Activated T-helper 17 cell treated with anti-CD3 and anti-CD28 coated beads, Interleukin-2, amount 50 U/mL, for 72 hours (primary cell): ENCODE results near the gene MAN1B1. TPM values are rescaled to one million over a fixed set of nuclear protein-coding genes. Genes with fewer than 3 reads are reported as not detected.

Source experiments
- ATAC-seq: fragments of 150-1000 bp; cut with Tn5 transposase; replicated peaks from 2 replicates; pipeline ENCODE4 v1.10.0; 2021; ENCODE audit warnings: mild to moderate bottlenecking, moderate library complexity
- H3K27ac Mint-ChIP-seq: one replicate; pipeline ENCODE4 v1.8.0; 2022; ENCODE audit warnings: mixed read lengths
- H3K27me3 Mint-ChIP-seq: one replicate; pipeline ENCODE4 v1.8.0; 2022; ENCODE audit warnings: mixed read lengths
- H3K36me3 Mint-ChIP-seq: one replicate; pipeline ENCODE4 v1.8.0; 2022; ENCODE audit warnings: low read depth, mild to moderate bottlenecking, mixed read lengths
- H3K4me1 Mint-ChIP-seq: one replicate; pipeline ENCODE4 v1.8.0; 2022; ENCODE audit warnings: mixed read lengths
- H3K4me3 Mint-ChIP-seq: one replicate; pipeline ENCODE4 v1.8.0; 2022; ENCODE audit warnings: mild to moderate bottlenecking, mixed read lengths
- H3K9me3 Mint-ChIP-seq: one replicate; pipeline ENCODE4 v1.8.0; 2022; ENCODE audit warnings: mixed read lengths
- total RNA-seq, 2 donors: library from RNA; stranded (reverse); gene quantifications; one replicate each; pipeline ENCODE4 v1.2.3, GENCODE V29; 2022

MAN1B1 gene
- total RNA-seq, 2 donors from 2014 or later, result 38.2 to 67.6 TPM

GRCh38 chr9:137141050-137141810 is 54.4 kb downstream of the MAN1B1 start:
- H3K4me3 Mint-ChIP-seq, result no peak overlapping the region
- H3K27ac Mint-ChIP-seq, result no peak overlapping the region
- peaks cover 26% of the 10 kb centered on the region for H3K27me3 Mint-ChIP-seq
- no peaks in the 10 kb centered on the region for H3K36me3 Mint-ChIP-seq
- no peaks in the 10 kb centered on the region for H3K9me3 Mint-ChIP-seq
- no peaks in the 10 kb centered on the region for H3K4me1 Mint-ChIP-seq
- ATAC-seq, result no peak

GRCh38 chr9:137141976-137142936 is 55.5 kb downstream of the MAN1B1 start:
- H3K27me3 Mint-ChIP-seq, result peaks cover 29% of the 10 kb centered on the region
- no peak overlapping the region for H3K27ac Mint-ChIP-seq
- H3K36me3 Mint-ChIP-seq, result no peaks in the 10 kb centered on the region
- H3K9me3 Mint-ChIP-seq, result no peaks in the 10 kb centered on the region
- no peaks in the 10 kb centered on the region for H3K4me1 Mint-ChIP-seq
- ATAC-seq, result no peak
- H3K4me3 Mint-ChIP-seq, result no peak overlapping the region

- no peak for ATAC-seq
- peaks cover 23% of the 10 kb centered on the region for H3K27me3 Mint-ChIP-seq
- no peaks in the 10 kb centered on the region for H3K9me3 Mint-ChIP-seq
- H3K27ac Mint-ChIP-seq, result no peak overlapping the region
- no peak overlapping the region for H3K4me3 Mint-ChIP-seq
- no peaks in the 10 kb centered on the region for H3K4me1 Mint-ChIP-seq
- H3K36me3 Mint-ChIP-seq, result no peaks in the 10 kb centered on the region
These were observed 56.7 kb downstream of the MAN1B1 start for GRCh38 chr9:137143459-137143858.

GRCh38 chr9:137145731-137146526 is 59.1 kb downstream of the MAN1B1 start:
- no peak for ATAC-seq
- Mint-ChIP-seq H3K36me3 (no peaks in the 10 kb centered on the region), H3K9me3 (no peaks in the 10 kb centered on the region), H3K27me3 (peaks cover 12% of the 10 kb centered on the region), H3K4me1 (no peaks in the 10 kb centered on the region), H3K27ac (no peak overlapping the region), H3K4me3 (no peak overlapping the region)

GRCh38 chr9:137146527-137146918 is 59.7 kb downstream of the MAN1B1 start:
- Mint-ChIP-seq H3K36me3 (no peaks in the 10 kb centered on the region), H3K4me1 (no peaks in the 10 kb centered on the region), H3K27ac (no peak overlapping the region), H3K9me3 (no peaks in the 10 kb centered on the region), H3K27me3 (peaks cover 12% of the 10 kb centered on the region), H3K4me3 (no peak overlapping the region)
- no peak for ATAC-seq

GRCh38 chr9:137147091-137147792 is 60.5 kb downstream of the MAN1B1 start:
- ATAC-seq, result no peak
- no peaks in the 10 kb centered on the region for H3K9me3 Mint-ChIP-seq
- no peak overlapping the region for H3K27ac Mint-ChIP-seq
- H3K27me3 Mint-ChIP-seq, result peaks cover 9% of the 10 kb centered on the region
- H3K4me1 Mint-ChIP-seq, result no peaks in the 10 kb centered on the region
- no peak overlapping the region for H3K4me3 Mint-ChIP-seq
- H3K36me3 Mint-ChIP-seq, result no peaks in the 10 kb centered on the region

GRCh38 chr9:137147793-137148160 is 61.0 kb downstream of the MAN1B1 start:
- ATAC-seq, result no peak
- H3K27ac Mint-ChIP-seq, result no peak overlapping the region
- H3K4me3 Mint-ChIP-seq, result no peak overlapping the region
- H3K36me3 Mint-ChIP-seq, result no peaks in the 10 kb centered on the region
- no peaks in the 10 kb centered on the region for H3K9me3 Mint-ChIP-seq
- no peaks in the 10 kb centered on the region for H3K4me1 Mint-ChIP-seq
- H3K27me3 Mint-ChIP-seq, result peaks cover 6% of the 10 kb centered on the region

- ATAC-seq, result no peak
- H3K4me3 Mint-ChIP-seq, result no peak overlapping the region
- H3K27ac Mint-ChIP-seq, result no peak overlapping the region
- no peaks in the 10 kb centered on the region for H3K36me3 Mint-ChIP-seq
- H3K27me3 Mint-ChIP-seq, result peaks cover 6% of the 10 kb centered on the region
- no peaks in the 10 kb centered on the region for H3K4me1 Mint-ChIP-seq
- no peaks in the 10 kb centered on the region for H3K9me3 Mint-ChIP-seq
These were observed 61.5 kb downstream of the MAN1B1 start for GRCh38 chr9:137148242-137148641.

- Mint-ChIP-seq H3K9me3 (no peaks in the 10 kb centered on the region), H3K36me3 (no peaks in the 10 kb centered on the region), H3K27ac (no peak overlapping the region), H3K27me3 (peaks cover 4% of the 10 kb centered on the region), H3K4me3 (no peak overlapping the region), H3K4me1 (no peaks in the 10 kb centered on the region)
- ATAC-seq, result no peak
These were observed 61.9 kb downstream of the MAN1B1 start for GRCh38 chr9:137148661-137149060.

- no peak overlapping the region for H3K4me3 Mint-ChIP-seq
- H3K27ac Mint-ChIP-seq, result no peak overlapping the region
- no peaks in the 10 kb centered on the region for H3K9me3 Mint-ChIP-seq
- no peak for ATAC-seq
- H3K27me3 Mint-ChIP-seq, result peaks cover 3% of the 10 kb centered on the region
- no peaks in the 10 kb centered on the region for H3K36me3 Mint-ChIP-seq
- H3K4me1 Mint-ChIP-seq, result no peaks in the 10 kb centered on the region
These were observed 62.6 kb downstream of the MAN1B1 start for GRCh38 chr9:137149363-137149762.

GRCh38 chr9:137149942-137150616 is 63.3 kb downstream of the MAN1B1 start:
- Mint-ChIP-seq H3K4me3 (no peak overlapping the region), H3K27me3 (peaks cover 7% of the 10 kb centered on the region), H3K9me3 (no peaks in the 10 kb centered on the region), H3K27ac (no peak overlapping the region), H3K36me3 (no peaks in the 10 kb centered on the region), H3K4me1 (no peaks in the 10 kb centered on the region)
- ATAC-seq, result no peak

GRCh38 chr9:137150617-137151457 is 64.1 kb downstream of the MAN1B1 start:
- peaks cover 7% of the 10 kb centered on the region for H3K27me3 Mint-ChIP-seq
- H3K36me3 Mint-ChIP-seq, result no peaks in the 10 kb centered on the region
- no peaks in the 10 kb centered on the region for H3K9me3 Mint-ChIP-seq
- H3K4me1 Mint-ChIP-seq, result no peaks in the 10 kb centered on the region
- ATAC-seq, result peak; percentile 77
- H3K27ac Mint-ChIP-seq, result no peak overlapping the region
- H3K4me3 Mint-ChIP-seq, result no peak overlapping the region
